GM23248 (cell line): ENCODE measurements around the gene HSPG2. TPM values are rescaled to one million over a fixed set of nuclear protein-coding genes. Genes with fewer than 3 reads are reported as not detected.
A peak's percentile ranks its signal among the peaks of the same experiment; 100 is the strongest.

Experiments used
- DNase-seq: peaks from one replicate; pipeline ENCODE4 v3.0.0-alpha.2; 2015
- H2AFZ ChIP-seq: fragments of 200-600 bp; sonication (generic); 2 replicates; pipeline ENCODE4 v1.6.1; 2016; ENCODE audit warnings: antibody characterized with exemption
- H3F3A ChIP-seq: fragments of 200-600 bp; sonication (generic); 2 replicates; pipeline ENCODE4 v1.6.1; 2016; ENCODE audit warnings: mild to moderate bottlenecking, antibody characterized with exemption, mixed run types; ENCODE audit not compliant: insufficient read depth
- H3K27ac ChIP-seq: fragments of 200-600 bp; sonication (generic); 2 replicates; pipeline ENCODE4 v1.5.1; 2016; ENCODE audit warnings: mild to moderate bottlenecking
- H3K27me3 ChIP-seq: fragments of 200-600 bp; sonication (generic); replicated peaks from 2 replicates; pipeline ENCODE4 v1.6.1; 2016; ENCODE audit warnings: mild to moderate bottlenecking; ENCODE audit not compliant: insufficient read depth
- H3K36me3 ChIP-seq: fragments of 200-600 bp; sonication (generic); 2 replicates; pipeline ENCODE4 v1.6.1; 2016; ENCODE audit warnings: low read depth, mild to moderate bottlenecking
- H3K4me1 ChIP-seq: fragments of 200-600 bp; sonication (generic); 2 replicates; pipeline ENCODE4 v1.6.1; 2016; ENCODE audit warnings: mild to moderate bottlenecking; ENCODE audit not compliant: insufficient read depth
- H3K4me2 ChIP-seq: fragments of 200-600 bp; sonication (generic); one replicate; pipeline ENCODE4 v1.6.1; 2016; ENCODE audit warnings: mild to moderate bottlenecking; ENCODE audit not compliant: unreplicated experiment
- H3K4me3 ChIP-seq: fragments of 200-600 bp; sonication (generic); 2 replicates; pipeline ENCODE4 v1.5.1; 2016; ENCODE audit warnings: mild to moderate bottlenecking
- H3K79me2 ChIP-seq: fragments of 200-600 bp; sonication (generic); 2 replicates; pipeline ENCODE4 v1.6.1; 2016; ENCODE audit warnings: mild to moderate bottlenecking; ENCODE audit not compliant: insufficient read depth
- H3K9ac ChIP-seq: fragments of 200-600 bp; sonication (generic); 2 replicates; pipeline ENCODE4 v1.6.1; 2016; ENCODE audit warnings: mild to moderate bottlenecking
- H3K9me2 ChIP-seq: fragments of 200-600 bp; sonication (generic); 2 replicates; pipeline ENCODE4 v1.6.1; 2016; ENCODE audit warnings: mixed run types, mild to moderate bottlenecking, moderate library complexity; ENCODE audit not compliant: insufficient read depth
- H3K9me3 ChIP-seq: fragments of 200-600 bp; sonication (generic); one replicate; pipeline ENCODE4 v1.6.1; 2017; ENCODE audit warnings: low read depth
- H4K20me1 ChIP-seq: fragments of 200-600 bp; sonication (generic); 2 replicates; pipeline ENCODE4 v1.6.0; 2016; ENCODE audit not compliant: insufficient read depth
- EZH2 ChIP-seq: fragments of 200-600 bp; sonication (generic); IDR thresholded peaks from 2 replicates; pipeline ENCODE4 v1.6.1; 2018; ENCODE audit warnings: antibody characterized with exemption, mild to moderate bottlenecking; ENCODE audit not compliant: insufficient read depth, poor library complexity, severe bottlenecking
- EZH2phosphoT487 ChIP-seq: fragments of 200-600 bp; sonication (generic); IDR thresholded peaks from 2 replicates; pipeline ENCODE4 v1.6.1; 2018; ENCODE audit warnings: antibody characterized with exemption, moderate library complexity, mild to moderate bottlenecking, low read depth; ENCODE audit not compliant: insufficient read depth
- WGBS, 2 experiments: methylation state at CpG; one replicate each; pipeline ENCODE4 v1.1.6; 2015 to 2017; ENCODE audit warnings: low lambda C conversion rate in 2 of 2, low coverage in 1 of 2; ENCODE audit errors: missing lambda C conversion rate in 2 of 2; 5-methylcytosine and 5-hydroxymethylcytosine counted together
- in situ Hi-C: fragments of 300-500 bp; cut with MboI; formaldehyde crosslinking; loops from 2 replicates; pipeline ENCODE4 v1.15.0; 2020
- polyA plus RNA-seq: library from polyadenylated mRNA; unstranded; fragments of >200 nt; fragmentation: Nextera tagmentation; extraction: Ambion mirVana; gene quantifications from 2 replicates; pipeline ENCODE4 v1.2.1, GENCODE V29; 2016
- total RNA-seq: library from RNA; depleted of rRNA; stranded (reverse); fragments of >200 nt; shearing (Covaris generic); gene quantifications from 2 replicates; pipeline ENCODE4 v1.2.3, GENCODE V29; 2014

The HSPG2 gene
- total and polyA plus RNA-seq, 2 experiments from 2014 or later: 123 to 407 TPM

DNA sequence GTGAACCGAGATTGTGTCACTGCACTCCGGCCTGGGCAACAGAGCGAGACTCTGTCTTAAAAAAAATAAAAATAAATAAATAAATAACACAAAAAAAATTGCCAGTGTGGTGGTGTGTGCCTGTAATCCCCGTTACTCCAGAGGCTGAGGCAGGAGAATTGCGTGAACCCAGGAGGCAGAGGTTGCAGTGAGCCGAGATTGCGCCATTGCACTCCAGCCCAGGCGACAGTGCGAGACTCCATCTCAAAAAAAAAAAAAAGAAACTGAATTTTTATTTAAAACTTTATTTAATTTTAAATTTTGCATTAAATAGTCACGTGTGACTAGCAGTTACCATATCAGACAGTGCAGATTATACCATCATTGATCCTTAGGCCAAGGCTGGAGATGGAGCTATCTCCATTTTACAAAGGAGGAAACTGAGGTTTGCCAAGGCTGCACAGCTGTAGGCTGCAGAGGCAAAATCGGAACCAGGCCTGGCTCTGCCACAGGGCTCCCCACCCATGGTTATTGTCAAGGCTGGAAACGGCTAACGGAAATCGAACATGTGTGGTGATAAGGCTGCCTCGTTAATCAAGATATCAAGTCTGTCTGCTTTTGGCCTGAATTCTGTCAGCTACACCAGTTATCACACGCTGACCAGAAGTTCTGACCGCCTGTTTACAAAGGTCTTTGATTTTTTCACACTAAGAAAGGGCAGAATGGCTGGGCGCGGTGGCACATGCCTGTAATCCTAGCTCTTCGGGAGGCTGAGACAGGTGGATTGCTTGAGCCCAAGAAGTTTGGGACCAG is 20.5 kb downstream of the HSPG2 start:
- Histone ChIP-seq H3K4me2 (no peak overlapping the region), H3K9me2 (no peaks in the 10 kb centered on the region), H2AFZ (no peak overlapping the region), H3F3A (peaks cover 52% of the 10 kb centered on the region), H3K27ac (peak overlapping the region; percentile 73; the same call in 1 of the 2 replicates), H4K20me1 (no peaks in the 10 kb centered on the region), H3K36me3 (peaks cover 12% of the 10 kb centered on the region), H3K27me3 (no peaks in the 10 kb centered on the region), H3K9ac (no peak overlapping the region), H3K4me1 (peaks cover 65% of the 10 kb centered on the region), H3K9me3 (no peaks in the 10 kb centered on the region), H3K79me2 (peaks cover 82% of the 10 kb centered on the region), H3K4me3 (no peak overlapping the region)
- in situ Hi-C loops: no loop called here
- TF ChIP-seq EZH2phosphoT487 (no peak), EZH2 (no peak)
- WGBS, 2 experiments: 81 to 83% methylated on average over 19 to 20 of the region's 20 CpGs
- no peak for DNase-seq

DNA sequence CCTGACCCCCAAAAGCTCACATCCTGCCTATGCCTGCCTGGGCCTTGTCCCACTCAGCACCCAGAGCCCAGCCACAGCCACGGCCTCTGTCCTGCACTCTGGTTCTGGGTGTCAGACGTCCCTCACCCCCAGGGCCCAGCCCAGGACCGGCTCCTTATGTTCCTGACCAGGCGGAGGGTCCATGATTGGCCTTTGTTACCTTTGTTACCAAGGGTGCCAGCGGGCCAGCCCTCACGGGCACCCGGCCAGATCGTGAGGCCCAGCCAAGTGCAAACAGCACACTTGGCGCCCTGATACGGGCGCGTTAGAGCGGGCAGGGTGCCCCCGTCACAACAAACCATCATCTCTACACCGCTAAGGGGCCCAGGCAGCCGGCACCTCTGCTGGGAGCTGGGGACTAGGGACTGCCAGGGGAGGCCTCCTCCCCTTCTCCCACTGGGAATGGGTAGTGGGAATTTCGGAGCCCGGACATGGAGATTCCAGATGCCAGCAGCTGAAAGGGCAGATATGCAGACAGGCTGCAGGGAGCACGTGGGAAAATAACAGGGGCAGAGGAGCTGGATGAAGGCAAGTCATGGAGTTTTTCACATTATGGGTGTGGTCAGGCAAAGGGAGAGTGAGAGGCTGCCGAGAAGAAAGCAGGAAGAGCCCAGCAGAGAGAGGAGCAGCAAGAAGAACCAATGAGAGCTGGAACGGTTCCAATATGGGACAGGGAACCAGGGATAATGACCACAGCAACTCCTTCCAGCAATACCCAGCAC is 22.1 kb downstream of the HSPG2 start:
- peaks cover 66% of the 10 kb centered on the region for H3K4me1 ChIP-seq

DNA sequence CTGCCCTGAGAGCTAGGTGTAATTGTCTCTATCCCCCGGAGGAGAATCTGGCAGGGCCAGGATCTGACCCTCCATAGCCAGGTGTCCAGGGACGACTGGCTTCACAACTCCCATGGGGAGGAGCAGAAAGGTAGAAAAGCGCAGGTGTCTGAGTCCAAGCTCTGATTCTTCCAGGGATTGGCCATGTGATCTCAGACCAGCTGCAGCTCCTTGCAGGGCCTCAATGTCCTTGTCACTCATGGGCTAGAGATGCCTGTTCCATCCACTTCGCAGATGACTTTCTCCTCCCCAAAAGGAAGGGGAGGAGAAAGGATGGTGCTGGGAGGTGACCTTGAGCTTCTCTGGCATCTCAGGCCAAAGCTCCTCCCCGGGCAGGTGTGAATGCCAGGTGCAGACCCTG is 22.7 kb downstream of the HSPG2 start:
- Histone ChIP-seq H3K9me2 (no peaks in the 10 kb centered on the region), H3K79me2 (peaks cover 88% of the 10 kb centered on the region), H3K4me3 (no peak overlapping the region), H4K20me1 (no peaks in the 10 kb centered on the region), H3K9ac (peak overlapping the region; percentile 60; the same call in 1 of the 2 replicates), H3K27me3 (no peaks in the 10 kb centered on the region), H3F3A (peaks cover 51% of the 10 kb centered on the region), H3K36me3 (peaks cover 12% of the 10 kb centered on the region), H2AFZ (no peak overlapping the region), H3K9me3 (no peaks in the 10 kb centered on the region), H3K4me2 (no peak overlapping the region), H3K4me1 (peaks cover 66% of the 10 kb centered on the region), H3K27ac (peak overlapping the region; percentile 96)
- WGBS, 2 experiments: 88 to 90% methylated on average over 5 of the region's 5 CpGs
- in situ Hi-C loops: no loop called here
- DNase-seq: no peak
- TF ChIP-seq EZH2 (no peak), EZH2phosphoT487 (no peak)

More for the DNA sequence above, 22.1 kb downstream of the HSPG2 start:
- peak overlapping the region; percentile 60 for H3K9ac ChIP-seq
- DNase-seq: peak; percentile 60
- in situ Hi-C loops: no loop called here
- peak overlapping the region; percentile 10 for H3K4me2 ChIP-seq
- H3K27ac ChIP-seq: peak overlapping the region; percentile 73
- H4K20me1 ChIP-seq: no peaks in the 10 kb centered on the region
- H3K27me3 ChIP-seq: no peaks in the 10 kb centered on the region
- 39 to 43% methylated on average over 20 to 21 of the region's 21 CpGs for WGBS, 2 experiments
- H3K36me3 ChIP-seq: peaks cover 12% of the 10 kb centered on the region
- H2AFZ ChIP-seq: no peak overlapping the region
- TF ChIP-seq EZH2phosphoT487 (no peak), EZH2 (no peak)
- H3K9me2 ChIP-seq: no peaks in the 10 kb centered on the region
- H3K79me2 ChIP-seq: peaks cover 82% of the 10 kb centered on the region
- H3K9me3 ChIP-seq: no peaks in the 10 kb centered on the region
- no peak overlapping the region for H3K4me3 ChIP-seq
- H3F3A ChIP-seq: peaks cover 51% of the 10 kb centered on the region

DNA sequence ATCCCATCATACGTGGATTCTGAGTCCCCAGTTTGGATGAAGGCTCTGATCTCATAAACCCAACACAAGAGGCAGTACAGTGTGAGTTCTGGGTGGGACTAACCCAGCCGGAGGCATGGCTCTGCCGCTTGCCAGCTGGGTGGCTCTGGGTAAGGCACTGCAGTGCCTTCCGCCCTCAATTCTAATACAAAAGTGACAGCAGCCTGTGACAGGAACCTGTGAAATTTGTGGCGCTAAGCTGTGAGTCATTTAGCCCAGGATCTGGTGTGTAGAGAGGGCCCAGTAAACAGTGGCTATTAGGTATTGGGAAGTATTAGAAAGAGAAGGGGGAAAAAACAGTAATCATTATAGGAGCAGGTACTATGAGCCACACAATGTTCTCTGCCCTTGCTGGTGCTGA is 23.3 kb downstream of the HSPG2 start:
- H3K4me2 ChIP-seq: no peak overlapping the region
- DNase-seq: peak; percentile 47
- H3K27ac ChIP-seq: peak overlapping the region; percentile 96
- peaks cover 12% of the 10 kb centered on the region for H3K36me3 ChIP-seq
- no peak overlapping the region for H2AFZ ChIP-seq
- peaks cover 66% of the 10 kb centered on the region for H3K4me1 ChIP-seq
- H3K79me2 ChIP-seq: peaks cover 92% of the 10 kb centered on the region
- no peaks in the 10 kb centered on the region for H3K9me3 ChIP-seq
- peak overlapping the region; percentile 79 for H3K9ac ChIP-seq
- peaks cover 55% of the 10 kb centered on the region for H3F3A ChIP-seq
- no peaks in the 10 kb centered on the region for H3K9me2 ChIP-seq
- H3K4me3 ChIP-seq: no peak overlapping the region
- in situ Hi-C loops: no loop called here
- TF ChIP-seq EZH2phosphoT487 (no peak), EZH2 (no peak)
- 39 to 44% methylated on average over 5 of the region's 5 CpGs for WGBS, 2 experiments
- H4K20me1 ChIP-seq: no peaks in the 10 kb centered on the region
- no peaks in the 10 kb centered on the region for H3K27me3 ChIP-seq
